CD8-positive, alpha-beta memory T cell (primary cell): ENCODE data around the gene MSL2. TPM values are rescaled to one million over a fixed set of nuclear protein-coding genes. Genes with fewer than 3 reads are reported as not detected.
"Not testable (repeated sequence)": the region's sequence is repeated elsewhere in the genome, so short reads cannot be mapped to it uniquely, and the experiment has no call there.

ENCODE experiments used
- CTCF ChIA-PET: fragments of 350-600 bp; sonication (Branson Sonifier 250); formaldehyde crosslinking; loops from one replicate; lab custom pipeline; 2021; ENCODE audit warnings: antibody characterized with exemption; lab: Charles Lee
- POLR2A ChIA-PET: fragments of 350-600 bp; sonication (Branson Sonifier 250); formaldehyde crosslinking; loops from one replicate; lab custom pipeline; 2021; ENCODE audit warnings: antibody characterized with exemption; lab: Charles Lee
- DNase-seq, 5 donors: peaks; one replicate each; pipeline versions ENCODE4 v3.0.0 to v3.0.0-alpha.2; 2020 to 2022; ENCODE audit warnings: mixed read lengths in 1 of 5
- H3K27ac ChIP-seq: one replicate; pipeline ENCODE4 v1.7.0; 2013; ENCODE audit warnings: low read depth, mild to moderate bottlenecking, low read length, moderate library complexity
- H3K27me3 ChIP-seq: 2 replicates; pipeline ENCODE4 v1.7.0; 2013; ENCODE audit warnings: low read length, mild to moderate bottlenecking; ENCODE audit not compliant: insufficient read depth, poor library complexity, severe bottlenecking
- H3K36me3 ChIP-seq: 2 replicates; pipeline ENCODE4 v1.7.0; 2013; ENCODE audit warnings: mild to moderate bottlenecking, low read length, moderate library complexity; ENCODE audit not compliant: insufficient read depth
- H3K4me1 ChIP-seq: 2 replicates; pipeline ENCODE4 v1.7.0; 2013; ENCODE audit warnings: mild to moderate bottlenecking, low read length, moderate library complexity; ENCODE audit not compliant: insufficient read depth
- H3K4me3 ChIP-seq: 2 replicates; pipeline ENCODE4 v1.7.0; 2013; ENCODE audit warnings: mild to moderate bottlenecking, low read length
- H3K9me3 ChIP-seq: 2 replicates; pipeline ENCODE4 v1.7.0; 2013; ENCODE audit warnings: mild to moderate bottlenecking, low read length
- H3K27ac Mint-ChIP-seq, 8 donors: one replicate each; pipeline ENCODE4 v1.8.0; 2020 to 2021; ENCODE audit warnings: mixed read lengths in 8 of 8, mild to moderate bottlenecking in 6 of 8, inconsistent platforms in 3 of 8, moderate library complexity in 3 of 8
- H3K27me3 Mint-ChIP-seq, 2 donors: one replicate each; pipeline ENCODE4 v1.8.0; 2020 to 2021; ENCODE audit warnings: mixed read lengths in 2 of 2, mild to moderate bottlenecking in 1 of 2, moderate library complexity in 1 of 2
- H3K36me3 Mint-ChIP-seq, 3 donors: one replicate each; pipeline ENCODE4 v1.8.0; 2020 to 2021; ENCODE audit warnings: mixed read lengths in 3 of 3, inconsistent platforms in 1 of 3, mild to moderate bottlenecking in 1 of 3
- H3K4me1 Mint-ChIP-seq, 3 donors: one replicate each; pipeline ENCODE4 v1.8.0; 2020 to 2021; ENCODE audit warnings: mixed read lengths in 3 of 3, inconsistent platforms in 1 of 3, mild to moderate bottlenecking in 1 of 3
- H3K4me3 Mint-ChIP-seq, 7 donors: one replicate each; pipeline ENCODE4 v1.8.0; 2020 to 2021; ENCODE audit warnings: mixed read lengths in 7 of 7, mild to moderate bottlenecking in 6 of 7, moderate library complexity in 4 of 7, inconsistent platforms in 2 of 7
- H3K9me3 Mint-ChIP-seq, 5 donors: one replicate each; pipeline ENCODE4 v1.8.0; 2020 to 2022; ENCODE audit warnings: mixed read lengths in 5 of 5, mild to moderate bottlenecking in 3 of 5, moderate library complexity in 2 of 5, inconsistent platforms in 1 of 5
- polyA plus RNA-seq: library from polyadenylated mRNA; unstranded; fragments of 300-500 nt; fragmentation: Illumina TruSeq; gene quantifications from one replicate; pipeline ENCODE4 v1.2.3, GENCODE V29; 2021
- total RNA-seq, 2 experiments: library from RNA; stranded (reverse); gene quantifications; one replicate each; pipeline ENCODE4 v1.2.3, GENCODE V29; 2021

MSL2 gene
- total and polyA plus RNA-seq, 3 experiments from 2014 or later: 33.6 to 53.4 (median 46.2) TPM

- Mint-ChIP-seq H3K27me3 (no peaks in the 10 kb centered on the region), H3K4me1 (peaks cover 74 to 92% (median 87%) of the 10 kb centered on the region in 3 donors), H3K9me3 (no peaks in the 10 kb centered on the region), H3K36me3 (peaks cover 0 to 55% (median 14%) of the 10 kb centered on the region in 3 donors), H3K27ac (peak overlapping the region in 6 of 8 donors; percentile 1 to 76 (median 40)), H3K4me3 (peak overlapping the region in 5 of 7 donors; percentile 5 to 68 (median 31))
- DNase-seq: no peak
- Histone ChIP-seq H3K27me3 (no peaks in the 10 kb centered on the region), H3K4me3 (no peak overlapping the region), H3K36me3 (peaks cover 17% of the 10 kb centered on the region), H3K27ac (no peak overlapping the region), H3K9me3 (no peaks in the 10 kb centered on the region), H3K4me1 (peaks cover 21% of the 10 kb centered on the region)
- CTCF ChIA-PET: no interaction called here
- POLR2A ChIA-PET: no interaction called here
These were observed 43.2 kb downstream of the MSL2 start for GRCh38 chr3:136152963-136153362.

DNA sequence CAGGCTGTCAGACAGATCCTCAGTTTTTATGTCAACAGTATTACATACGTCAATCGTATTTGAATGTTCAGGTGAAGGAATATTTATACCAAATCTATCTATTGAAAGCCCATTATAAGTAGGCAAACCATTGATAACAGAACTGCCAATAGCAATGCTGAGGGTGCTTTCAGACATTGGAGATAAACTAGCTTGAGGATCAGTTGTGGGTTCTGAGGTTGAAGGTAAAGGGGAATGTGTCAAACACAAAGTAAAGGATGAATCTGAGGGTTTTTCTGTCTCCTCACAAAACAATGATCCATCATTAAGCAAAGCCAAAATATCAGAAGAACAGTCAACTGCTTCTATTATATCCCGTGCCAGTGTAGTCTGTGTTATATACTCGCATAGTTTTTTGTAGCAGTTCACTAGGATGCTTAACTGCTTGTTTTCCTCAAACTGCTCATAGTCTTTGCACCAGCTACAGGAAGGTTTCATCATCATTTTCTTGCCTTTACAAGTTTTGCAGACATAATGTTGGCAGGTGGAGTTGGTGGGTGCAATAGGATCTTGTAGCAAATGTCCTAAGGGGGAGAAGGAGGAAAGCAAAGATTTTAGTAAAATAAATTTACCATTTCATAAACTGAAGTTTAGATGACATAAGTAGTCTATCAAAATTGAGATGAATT is 43.8 kb downstream of the MSL2 start:
- H3K36me3 Mint-ChIP-seq: peaks cover 0 to 60% (median 14%) of the 10 kb centered on the region in 3 donors
- no peak for DNase-seq
- Histone ChIP-seq H3K4me1 (peaks cover 16% of the 10 kb centered on the region), H3K4me3 (no peak overlapping the region), H3K27me3 (no peaks in the 10 kb centered on the region), H3K9me3 (no peaks in the 10 kb centered on the region), H3K36me3 (peaks cover 17% of the 10 kb centered on the region), H3K27ac (no peak overlapping the region)
- H3K27me3 Mint-ChIP-seq: no peaks in the 10 kb centered on the region
- peak overlapping the region in 5 of 8 donors; percentile 1 to 63 (median 16) for H3K27ac Mint-ChIP-seq
- ChIA-PET POLR2A (no interaction called here), CTCF (no interaction called here)
- peaks cover 73 to 92% (median 85%) of the 10 kb centered on the region in 3 donors for H3K4me1 Mint-ChIP-seq
- H3K4me3 Mint-ChIP-seq: peak overlapping the region in 1 of 7 donors; percentile 68
- no peaks in the 10 kb centered on the region for H3K9me3 Mint-ChIP-seq

- no peak overlapping the region for H3K4me3 ChIP-seq
- no peaks in the 10 kb centered on the region for H3K9me3 Mint-ChIP-seq
- H3K27me3 ChIP-seq: no peaks in the 10 kb centered on the region
- H3K4me1 ChIP-seq: peaks cover 12% of the 10 kb centered on the region
- H3K36me3 Mint-ChIP-seq: peaks cover 0 to 63% (median 14%) of the 10 kb centered on the region in 3 donors
- ChIA-PET POLR2A (interaction anchor here (1.4 kb wide), 1 partner anchor 45 kb away, joined by 10 read pairs; the partner anchor contains the start of gene MSL2), CTCF (no interaction called here)
- no peak overlapping the region for H3K4me3 Mint-ChIP-seq
- no peaks in the 10 kb centered on the region for H3K9me3 ChIP-seq
- no peaks in the 10 kb centered on the region for H3K27me3 Mint-ChIP-seq
- peaks cover 70 to 90% (median 80%) of the 10 kb centered on the region in 3 donors for H3K4me1 Mint-ChIP-seq
- peaks cover 17% of the 10 kb centered on the region for H3K36me3 ChIP-seq
- no peak for DNase-seq
- no peak overlapping the region for H3K27ac ChIP-seq
- peak overlapping the region in 6 of 8 donors; percentile 5 to 61 (median 32) for H3K27ac Mint-ChIP-seq
These were observed 44.9 kb downstream of the MSL2 start for GRCh38 chr3:136151219-136151618.

- H3K4me3 Mint-ChIP-seq: peak overlapping the region in 2 of 7 donors; percentile 1 to 6
These were observed 46.5 kb downstream of the MSL2 start for GRCh38 chr3:136149667-136150066.

GRCh38 chr3:136146981-136147729 is 49.0 kb downstream of the MSL2 start:
- peaks cover 0 to 43% (median 10%) of the 10 kb centered on the region in 3 donors for H3K36me3 Mint-ChIP-seq
- H3K4me3 Mint-ChIP-seq: no peak overlapping the region
- ChIA-PET POLR2A (no interaction called here), CTCF (no interaction called here)
- Histone ChIP-seq H3K36me3 (peaks cover 14% of the 10 kb centered on the region), H3K4me1 (no peaks in the 10 kb centered on the region), H3K27ac (no peak overlapping the region), H3K9me3 (no peaks in the 10 kb centered on the region), H3K27me3 (no peaks in the 10 kb centered on the region), H3K4me3 (no peak overlapping the region)
- H3K9me3 Mint-ChIP-seq: no peaks in the 10 kb centered on the region
- H3K27ac Mint-ChIP-seq: peak overlapping the region in 3 of 8 donors; percentile 18 to 94 (median 59)
- peaks cover 49 to 65% (median 64%) of the 10 kb centered on the region in 3 donors for H3K4me1 Mint-ChIP-seq
- no peaks in the 10 kb centered on the region for H3K27me3 Mint-ChIP-seq
- no peak for DNase-seq

More at GRCh38 chr3:136149667-136150066, 46.5 kb downstream of the MSL2 start:
- Histone ChIP-seq H3K4me1 (peaks cover 10% of the 10 kb centered on the region), H3K4me3 (no peak overlapping the region), H3K36me3 (peaks cover 17% of the 10 kb centered on the region), H3K9me3 (no peaks in the 10 kb centered on the region), H3K27me3 (no peaks in the 10 kb centered on the region), H3K27ac (no peak overlapping the region)
- no peaks in the 10 kb centered on the region for H3K27me3 Mint-ChIP-seq
- CTCF ChIA-PET: no interaction called here
- DNase-seq: no peak
- POLR2A ChIA-PET: interaction anchor here (0.7 kb wide), 1 partner anchor 849 kb away, joined by 4 read pairs; no protein-coding TSS in a partner anchor
- no peaks in the 10 kb centered on the region for H3K9me3 Mint-ChIP-seq
- peaks cover 0 to 57% (median 14%) of the 10 kb centered on the region in 3 donors for H3K36me3 Mint-ChIP-seq
- peak overlapping the region; percentile 20 to 88 (median 70) for H3K27ac Mint-ChIP-seq
- peaks cover 62 to 79% (median 76%) of the 10 kb centered on the region in 3 donors for H3K4me1 Mint-ChIP-seq

DNA sequence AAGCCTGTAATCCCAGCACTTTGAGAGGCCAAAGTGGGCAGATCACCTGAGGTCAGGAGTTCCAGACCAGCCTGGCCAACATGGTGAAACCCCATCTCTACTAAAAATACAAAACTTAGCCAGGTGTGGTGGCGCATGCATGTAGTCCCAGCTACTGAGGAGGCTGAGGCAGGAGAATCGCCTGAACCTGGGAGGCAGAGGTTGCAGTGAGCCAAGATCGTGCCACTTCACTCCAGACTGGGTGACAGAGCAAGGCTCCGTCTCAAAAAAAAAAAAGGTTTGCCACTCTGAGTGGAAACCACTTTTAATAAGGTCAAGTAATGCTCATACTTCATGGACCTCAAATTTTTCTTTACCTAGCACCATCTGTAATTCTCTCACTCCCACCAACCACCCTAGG is 51.7 kb downstream of the MSL2 start:
- H3K27me3 Mint-ChIP-seq, H3K4me3 Mint-ChIP-seq, H3K9me3 ChIP-seq, H3K4me1 ChIP-seq, H3K27ac ChIP-seq, CTCF ChIA-PET, H3K36me3 ChIP-seq, DNase-seq, H3K27me3 ChIP-seq, H3K4me3 ChIP-seq, POLR2A ChIA-PET, H3K9me3 Mint-ChIP-seq: not testable (repeated sequence)
- peaks cover 33 to 52% (median 51%) of the 10 kb centered on the region in 3 donors for H3K4me1 Mint-ChIP-seq
- peak overlapping the region in 4 of 8 donors; percentile 13 to 79 (median 50) for H3K27ac Mint-ChIP-seq
- peaks cover 0 to 17% (median 0%) of the 10 kb centered on the region in 3 donors for H3K36me3 Mint-ChIP-seq

- Histone ChIP-seq H3K4me1 (no peaks in the 10 kb centered on the region), H3K27ac (no peak overlapping the region), H3K4me3 (no peak overlapping the region), H3K36me3 (no peaks in the 10 kb centered on the region), H3K27me3 (no peaks in the 10 kb centered on the region), H3K9me3 (no peaks in the 10 kb centered on the region)
- POLR2A ChIA-PET: no interaction called here
- Mint-ChIP-seq H3K36me3 (peaks cover 0 to 4% (median 0%) of the 10 kb centered on the region in 3 donors), H3K4me3 (no peak overlapping the region), H3K4me1 (peaks cover 22 to 38% (median 36%) of the 10 kb centered on the region in 3 donors), H3K27ac (peak overlapping the region in 7 of 8 donors; percentile 58 to 79 (median 61)), H3K27me3 (no peaks in the 10 kb centered on the region), H3K9me3 (no peaks in the 10 kb centered on the region)
- CTCF ChIA-PET: no interaction called here
- DNase-seq: no peak
These were observed 53.5 kb downstream of the MSL2 start for GRCh38 chr3:136142592-136142991.

DNA sequence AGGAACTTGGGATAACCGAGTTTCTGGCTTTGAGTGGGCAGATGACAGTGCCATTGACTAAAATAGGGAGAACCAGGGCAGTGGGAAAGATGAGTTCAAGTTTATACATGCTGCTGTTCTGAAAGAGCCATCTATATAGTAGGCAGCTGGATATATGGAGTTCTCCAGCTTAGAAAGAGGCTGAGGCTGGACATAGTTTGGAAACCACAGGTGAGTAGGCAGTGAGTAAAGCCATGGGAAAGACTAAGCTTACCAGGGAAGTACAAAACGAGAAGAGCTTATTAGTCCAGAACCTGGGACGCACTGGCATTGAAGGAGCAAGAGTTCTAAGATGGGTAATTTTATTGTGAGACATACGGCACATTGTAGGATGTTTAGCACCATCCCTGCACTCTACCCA is 54.2 kb downstream of the MSL2 start:
- no peaks in the 10 kb centered on the region for H3K9me3 ChIP-seq
- Mint-ChIP-seq H3K27me3 (no peaks in the 10 kb centered on the region), H3K36me3 (peaks cover 0 to under 1% (median 0%) of the 10 kb centered on the region in 3 donors), H3K9me3 (no peaks in the 10 kb centered on the region), H3K4me3 (no peak overlapping the region), H3K4me1 (peaks cover 22 to 37% (median 29%) of the 10 kb centered on the region in 3 donors), H3K27ac (peak overlapping the region in 7 of 8 donors; percentile 27 to 79 (median 58))
- ChIA-PET CTCF (no interaction called here), POLR2A (no interaction called here)
- no peaks in the 10 kb centered on the region for H3K27me3 ChIP-seq
- no peaks in the 10 kb centered on the region for H3K36me3 ChIP-seq
- DNase-seq: no peak
- H3K4me3 ChIP-seq: no peak overlapping the region
- no peaks in the 10 kb centered on the region for H3K4me1 ChIP-seq
- H3K27ac ChIP-seq: no peak overlapping the region
